Measurements from ENCODE around the gene GPR157. TPM values are rescaled to one million over a fixed set of nuclear protein-coding genes. Genes with fewer than 3 reads are reported as not detected.

The GPR157 gene
- total RNA-seq, 4 donors from 2014 or later: 0.59 to 10.7 (median 2.2) TPM

- Histone ChIP-seq H3K36me3 (no peaks in the 10 kb centered on the region), H3K27me3 (no peaks in the 10 kb centered on the region), H3K9me3 (no peaks in the 10 kb centered on the region), H3K4me3 (no peak overlapping the region), H3K4me1 (peaks cover 0 to 6% of the 10 kb centered on the region in 2 donors), H3K27ac (peak overlapping the region; percentile 76 to 78)
- intact Hi-C loops (cut with DNase I; ENCODE audit: low total_unique reads): no loop called here
- DNase-seq: peak; percentile 77 to 80
- no peak for TF ChIP-seq POLR2A (IDR thresholded peaks at IDR 0.05)
- no peak for TF ChIP-seq CTCF (IDR thresholded peaks at IDR 0.05)
Measured at GRCh38 chr1:9066945-9067807, 61.7 kb downstream of the GPR157 start.

- Histone ChIP-seq H3K4me1 (peaks cover 0 to 6% of the 10 kb centered on the region in 2 donors), H3K27ac (peak overlapping the region; percentile 76 to 78), H3K9me3 (no peaks in the 10 kb centered on the region)
Measured at GRCh38 chr1:9065213-9065751, 63.6 kb downstream of the GPR157 start.

GRCh38 chr1:9062846-9063245, 66.1 kb downstream of the GPR157 start:
- Histone ChIP-seq H3K4me3 (no peak overlapping the region), H3K4me1 (no peaks in the 10 kb centered on the region), H3K36me3 (no peaks in the 10 kb centered on the region), H3K9me3 (no peaks in the 10 kb centered on the region), H3K27ac (no peak overlapping the region), H3K27me3 (no peaks in the 10 kb centered on the region)
- intact Hi-C loops (cut with DNase I; ENCODE audit: low total_unique reads): no loop called here
- no peak for DNase-seq
- TF ChIP-seq CTCF (IDR thresholded peaks at IDR 0.05): no peak
- TF ChIP-seq POLR2A (IDR thresholded peaks at IDR 0.05): no peak

More at GRCh38 chr1:9065213-9065751, 63.6 kb downstream of the GPR157 start:
- DNase-seq: no peak
- TF ChIP-seq CTCF (IDR thresholded peaks at IDR 0.05) (no peak), POLR2A (IDR thresholded peaks at IDR 0.05) (no peak)
- Histone ChIP-seq H3K36me3 (no peaks in the 10 kb centered on the region), H3K4me3 (no peak overlapping the region), H3K27me3 (no peaks in the 10 kb centered on the region)
- intact Hi-C loops (cut with DNase I; ENCODE audit: low total_unique reads): no loop called here

GRCh38 chr1:9062021-9062471, 66.9 kb downstream of the GPR157 start:
- Histone ChIP-seq H3K36me3 (no peaks in the 10 kb centered on the region), H3K4me3 (no peak overlapping the region), H3K27ac (no peak overlapping the region), H3K27me3 (no peaks in the 10 kb centered on the region), H3K4me1 (no peaks in the 10 kb centered on the region), H3K9me3 (no peaks in the 10 kb centered on the region)
- no peak for DNase-seq
- intact Hi-C loops (cut with DNase I; ENCODE audit: low total_unique reads): no loop called here
- TF ChIP-seq CTCF (IDR thresholded peaks at IDR 0.05): no peak
- no peak for TF ChIP-seq POLR2A (IDR thresholded peaks at IDR 0.05)

Data from uterus (tissue), 4 donors.